IPS-15b (cell line): ENCODE measurements around the gene PEAK1.

Experiments
- H3K27me3 ChIP-seq: one replicate; pipeline ENCODE4 v1.6.1; 2013; ENCODE audit warnings: low read length; ENCODE audit not compliant: control insufficient read depth, insufficient read depth
- H3K36me3 ChIP-seq: one replicate; pipeline ENCODE4 v1.6.1; 2013; ENCODE audit warnings: low read length; ENCODE audit not compliant: control insufficient read depth, insufficient read depth
- H3K4me1 ChIP-seq: one replicate; pipeline ENCODE4 v1.6.1; 2013; ENCODE audit warnings: mild to moderate bottlenecking, low read length; ENCODE audit not compliant: control insufficient read depth, insufficient read depth
- H3K4me3 ChIP-seq: one replicate; pipeline ENCODE4 v1.5.1; 2013; ENCODE audit warnings: low read depth, low read length
- H3K9ac ChIP-seq: one replicate; pipeline ENCODE4 v1.6.1; 2013; ENCODE audit warnings: low read depth, mild to moderate bottlenecking, low read length
- H3K9me3 ChIP-seq: one replicate; pipeline ENCODE4 v1.6.1; 2013; ENCODE audit warnings: mild to moderate bottlenecking, low read length; ENCODE audit not compliant: control insufficient read depth, insufficient read depth

The PEAK1 gene

DNA sequence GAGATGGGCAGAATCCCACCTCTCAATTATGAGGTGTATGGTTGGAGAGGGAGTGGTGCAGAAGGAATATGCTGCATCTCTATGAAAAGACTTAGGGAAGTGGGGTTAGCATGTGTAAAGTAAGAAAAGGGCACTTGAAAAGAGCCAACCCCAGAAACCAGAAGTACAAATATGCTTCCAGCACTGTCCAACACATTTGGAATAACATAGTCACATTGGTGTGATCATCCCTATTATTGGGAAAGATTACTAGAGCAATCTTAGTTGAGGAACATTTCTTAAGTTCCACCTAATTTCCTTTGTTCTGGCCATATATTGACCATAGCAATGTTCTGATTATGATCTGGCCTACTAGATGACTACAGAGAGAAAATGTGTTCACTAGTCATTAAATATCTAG lies 35.0 kb upstream of the PEAK1 start:
- no peaks in the 10 kb centered on the region for H3K27me3 ChIP-seq
- H3K36me3 ChIP-seq = no peaks in the 10 kb centered on the region
- no peak overlapping the region for H3K4me3 ChIP-seq
- H3K9ac ChIP-seq = no peak overlapping the region
- H3K4me1 ChIP-seq = peaks cover 6% of the 10 kb centered on the region
- H3K9me3 ChIP-seq = no peaks in the 10 kb centered on the region

- Histone ChIP-seq H3K4me1 (peaks cover 6% of the 10 kb centered on the region), H3K9ac (no peak overlapping the region), H3K36me3 (no peaks in the 10 kb centered on the region), H3K4me3 (no peak overlapping the region), H3K27me3 (no peaks in the 10 kb centered on the region), H3K9me3 (no peaks in the 10 kb centered on the region)
These were observed 34.4 kb upstream of the PEAK1 start for GRCh38 chr15:77454265-77454664.

GRCh38 chr15:77446840-77447390 lies 27.0 kb upstream of the PEAK1 start:
- Histone ChIP-seq H3K9ac (no peak overlapping the region), H3K9me3 (no peaks in the 10 kb centered on the region), H3K36me3 (no peaks in the 10 kb centered on the region), H3K4me3 (no peak overlapping the region), H3K4me1 (peaks cover 7% of the 10 kb centered on the region), H3K27me3 (no peaks in the 10 kb centered on the region)

DNA sequence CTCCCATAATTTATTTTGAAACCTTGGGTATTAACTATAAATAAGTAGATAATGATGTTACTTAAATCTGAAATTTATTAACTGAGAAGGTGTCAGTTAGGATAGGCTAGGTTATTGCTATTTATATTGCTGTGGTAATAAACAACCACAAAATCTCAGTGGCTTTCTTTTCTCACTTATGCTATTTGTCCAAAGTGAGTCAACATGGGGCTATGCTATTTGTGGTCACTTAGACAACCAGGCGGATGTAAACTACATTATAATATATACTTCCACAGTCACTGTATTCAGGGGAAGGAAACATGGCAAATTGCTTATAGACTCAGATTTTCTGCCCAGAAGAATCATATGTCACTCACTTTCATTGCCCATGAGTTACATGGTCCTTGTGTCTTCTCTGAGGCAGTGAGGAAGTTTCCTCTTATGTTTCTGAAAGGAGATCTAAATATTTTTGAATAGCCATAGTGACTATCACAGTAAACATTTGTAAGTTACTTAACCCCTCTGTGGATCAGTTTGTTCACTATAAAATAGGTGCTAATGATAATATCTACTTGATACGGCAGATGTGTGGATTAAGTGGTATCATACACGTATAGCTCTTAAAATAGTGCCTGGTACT lies 20.6 kb upstream of the PEAK1 start:
- Histone ChIP-seq H3K27me3 (no peaks in the 10 kb centered on the region), H3K4me3 (no peak overlapping the region), H3K9me3 (no peaks in the 10 kb centered on the region), H3K9ac (no peak overlapping the region), H3K4me1 (peaks cover 1% of the 10 kb centered on the region), H3K36me3 (no peaks in the 10 kb centered on the region)

GRCh38 chr15:77437264-77437663 lies 17.4 kb upstream of the PEAK1 start:
- no peak overlapping the region for H3K9ac ChIP-seq
- no peaks in the 10 kb centered on the region for H3K27me3 ChIP-seq
- no peaks in the 10 kb centered on the region for H3K9me3 ChIP-seq
- no peaks in the 10 kb centered on the region for H3K36me3 ChIP-seq
- H3K4me3 ChIP-seq = no peak overlapping the region
- no peaks in the 10 kb centered on the region for H3K4me1 ChIP-seq

DNA sequence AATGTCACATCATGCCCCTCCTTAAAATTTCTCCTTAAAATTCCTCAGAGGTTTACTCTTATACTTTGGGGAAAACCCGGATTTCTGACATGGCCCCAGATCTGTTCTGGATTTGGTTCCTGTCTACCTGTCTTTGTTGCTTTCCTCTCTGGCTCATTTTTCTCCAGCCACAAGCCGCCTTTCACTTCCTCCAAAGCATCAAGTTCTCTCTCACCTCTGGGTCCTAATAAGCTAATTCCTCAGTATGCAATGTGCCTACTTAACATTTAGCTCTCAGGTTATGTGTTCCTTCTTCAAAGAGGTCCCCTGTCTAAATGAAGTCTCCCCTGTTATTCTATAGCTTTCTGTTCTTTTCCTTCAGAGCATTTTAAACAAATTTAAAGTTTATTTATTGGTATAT lies 16.9 kb upstream of the PEAK1 start:
- Histone ChIP-seq H3K27me3 (no peaks in the 10 kb centered on the region), H3K4me1 (no peaks in the 10 kb centered on the region), H3K36me3 (no peaks in the 10 kb centered on the region), H3K9ac (no peak overlapping the region), H3K4me3 (no peak overlapping the region), H3K9me3 (no peaks in the 10 kb centered on the region)

GRCh38 chr15:77430652-77431051 lies 10.7 kb upstream of the PEAK1 start:
- Histone ChIP-seq H3K27me3 (no peaks in the 10 kb centered on the region), H3K4me3 (no peak overlapping the region), H3K4me1 (no peaks in the 10 kb centered on the region), H3K36me3 (no peaks in the 10 kb centered on the region), H3K9ac (no peak overlapping the region), H3K9me3 (no peaks in the 10 kb centered on the region)

DNA sequence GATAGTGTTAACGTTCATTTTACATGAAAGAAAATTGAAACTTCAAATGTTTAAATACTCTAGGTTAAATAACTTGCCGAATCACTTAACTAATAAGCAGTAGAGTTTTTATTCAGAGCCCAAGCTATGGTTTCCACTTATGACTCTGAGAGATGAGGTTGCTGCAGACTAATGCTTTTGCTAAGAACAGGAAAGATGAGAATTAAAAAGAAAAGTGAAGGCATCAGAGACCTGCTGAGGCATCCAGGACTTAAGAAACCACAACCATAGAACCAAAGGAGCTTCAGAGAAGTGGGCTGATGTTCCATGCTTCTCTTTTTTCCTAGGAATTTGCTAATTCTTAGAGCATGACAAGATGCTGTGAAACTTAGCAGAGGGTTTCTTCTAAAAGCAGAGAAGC lies 10.3 kb upstream of the PEAK1 start:
- H3K9me3 ChIP-seq = no peaks in the 10 kb centered on the region
- H3K9ac ChIP-seq = no peak overlapping the region
- no peak overlapping the region for H3K4me3 ChIP-seq
- no peaks in the 10 kb centered on the region for H3K4me1 ChIP-seq
- no peaks in the 10 kb centered on the region for H3K36me3 ChIP-seq
- no peaks in the 10 kb centered on the region for H3K27me3 ChIP-seq

DNA sequence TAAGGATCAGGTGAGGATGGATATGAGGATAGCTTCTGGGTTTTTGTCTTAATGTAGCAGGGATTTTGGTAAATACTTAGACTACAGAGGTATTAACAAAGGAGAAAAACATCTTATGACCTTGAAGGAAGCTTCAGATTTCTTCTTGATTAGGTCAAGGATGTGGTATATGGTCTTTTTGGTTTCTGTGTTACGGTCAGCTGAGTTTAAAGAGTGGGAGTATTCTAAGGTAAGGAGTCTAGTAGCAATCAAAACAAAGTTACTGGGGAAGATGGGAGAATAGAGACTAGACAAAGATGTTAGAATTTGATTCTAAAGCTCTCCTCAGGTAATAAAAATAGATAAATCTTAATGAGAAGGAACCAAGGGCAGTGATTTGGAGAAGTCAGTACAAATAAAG lies 7.0 kb upstream of the PEAK1 start:
- Histone ChIP-seq H3K9ac (no peak overlapping the region), H3K9me3 (no peaks in the 10 kb centered on the region), H3K4me1 (peaks cover 9% of the 10 kb centered on the region), H3K27me3 (no peaks in the 10 kb centered on the region), H3K4me3 (no peak overlapping the region), H3K36me3 (no peaks in the 10 kb centered on the region)

DNA sequence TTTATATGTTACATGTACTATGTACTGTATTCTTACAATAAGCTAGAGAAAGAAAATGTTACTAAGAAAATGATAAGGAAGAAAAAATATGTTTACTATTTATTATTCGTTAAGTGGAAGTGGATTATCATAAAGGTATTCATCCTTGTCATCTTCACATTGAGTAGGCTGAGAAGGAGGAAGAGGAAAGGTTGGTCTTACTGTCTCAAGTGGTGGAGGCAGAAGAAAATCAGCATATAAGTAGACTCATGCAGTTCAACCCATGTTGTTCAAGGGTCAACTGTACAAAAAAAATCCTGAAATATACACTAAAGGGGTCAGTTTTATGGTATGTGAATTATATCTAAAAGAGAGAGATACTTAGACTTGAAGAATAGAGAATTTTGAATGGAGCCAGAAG lies 6.5 kb upstream of the PEAK1 start:
- Histone ChIP-seq H3K4me3 (no peak overlapping the region), H3K36me3 (no peaks in the 10 kb centered on the region), H3K27me3 (no peaks in the 10 kb centered on the region)

GRCh38 chr15:77425104-77425503 lies 5.2 kb upstream of the PEAK1 start:
- Histone ChIP-seq H3K9ac (no peak overlapping the region), H3K9me3 (no peaks in the 10 kb centered on the region), H3K4me3 (no peak overlapping the region), H3K36me3 (no peaks in the 10 kb centered on the region), H3K27me3 (no peaks in the 10 kb centered on the region), H3K4me1 (peaks cover 9% of the 10 kb centered on the region)

More for the DNA sequence above, 6.5 kb upstream of the PEAK1 start:
- H3K9ac ChIP-seq = no peak overlapping the region
- no peaks in the 10 kb centered on the region for H3K9me3 ChIP-seq
- H3K4me1 ChIP-seq = peaks cover 9% of the 10 kb centered on the region

GRCh38 chr15:77421370-77421700 lies 1.4 kb upstream of the PEAK1 start:
- no peaks in the 10 kb centered on the region for H3K36me3 ChIP-seq
- H3K9ac ChIP-seq = peak overlapping the region; percentile 93
- no peaks in the 10 kb centered on the region for H3K9me3 ChIP-seq
- peaks cover 5% of the 10 kb centered on the region for H3K27me3 ChIP-seq
- H3K4me3 ChIP-seq = peak overlapping the region; percentile 95
- H3K4me1 ChIP-seq = peaks cover 22% of the 10 kb centered on the region
